ENCODE data around the gene RNF8. TPM values are rescaled to one million over a fixed set of nuclear protein-coding genes. Genes with fewer than 3 reads are reported as not detected.

RNF8 gene
- total RNA-seq, 1 experiment from 2014 or later: 35.9 TPM

GRCh38 chr6:37426058-37426944, 72.5 kb downstream of the RNF8 start:
- POLR2A ChIA-PET: no interaction called here
- H3K27ac Mint-ChIP-seq: no peak overlapping the region

GRCh38 chr6:37426945-37427510, 73.2 kb downstream of the RNF8 start:
- Mint-ChIP-seq H3K4me1 (no peaks in the 10 kb centered on the region; the same call in 1 of the 2 replicates), H3K9me3 (peaks cover 9% of the 10 kb centered on the region), H3K27ac (no peak overlapping the region), H3K4me3 (no peak overlapping the region), H3K36me3 (peaks cover 2% of the 10 kb centered on the region; the same call in 1 of the 2 replicates), H3K27me3 (ENCODE audit: low read depth) (peaks cover 12% of the 10 kb centered on the region)
- ATAC-seq (no peak), DNase-seq (ENCODE audit: low spot score) (no peak)
- CTCF ChIA-PET: no interaction called here
- POLR2A ChIA-PET: no interaction called here
- TF ChIP-seq FOXJ3 (CRISPR knock-in tag; IDR thresholded peaks at IDR 0.05; ENCODE audit: borderline replicate concordance) (no peak), ZSCAN18 (CRISPR knock-in tag; IDR thresholded peaks at IDR 0.05) (no peak), TP53 (CRISPR knock-in tag; IDR thresholded peaks at IDR 0.05) (no peak), CBFB (CRISPR knock-in tag; IDR thresholded peaks at IDR 0.05; ENCODE audit: low read depth) (no peak), E2F5 (CRISPR knock-in tag; IDR thresholded peaks at IDR 0.05) (no peak), IRF2 (CRISPR knock-in tag; IDR thresholded peaks at IDR 0.05; ENCODE audit: borderline replicate concordance, low read depth) (no peak)

More at GRCh38 chr6:37426058-37426944, 72.5 kb downstream of the RNF8 start:
- H3K36me3 Mint-ChIP-seq: peaks cover 2% of the 10 kb centered on the region; the same call in 1 of the 2 replicates
- no peaks in the 10 kb centered on the region for H3K4me1 Mint-ChIP-seq
- TF ChIP-seq NFATC4 (CRISPR knock-in tag; IDR thresholded peaks at IDR 0.05) (no peak), SMAD4 (CRISPR knock-in tag; IDR thresholded peaks at IDR 0.05) (no peak), GABPB1 (CRISPR knock-in tag; IDR thresholded peaks at IDR 0.05) (no peak), IRF2 (CRISPR knock-in tag; IDR thresholded peaks at IDR 0.05; ENCODE audit: borderline replicate concordance, low read depth) (no peak), SMAD3 (CRISPR knock-in tag; IDR thresholded peaks at IDR 0.05; ENCODE audit: borderline replicate concordance) (no peak), CBFB (CRISPR knock-in tag; IDR thresholded peaks at IDR 0.05; ENCODE audit: low read depth) (no peak), SOX15 (CRISPR knock-in tag; IDR thresholded peaks at IDR 0.05) (no peak), NFE2L1 (CRISPR knock-in tag; IDR thresholded peaks at IDR 0.05) (no peak), CREB1 (CRISPR knock-in tag; IDR thresholded peaks at IDR 0.05) (no peak), MYBL2 (CRISPR knock-in tag; IDR thresholded peaks at IDR 0.05) (no peak), ESRRA (CRISPR knock-in tag; IDR thresholded peaks at IDR 0.05; ENCODE audit: borderline replicate concordance) (no peak), ZBTB43 (CRISPR knock-in tag; IDR thresholded peaks at IDR 0.05) (no peak), ZNF416 (CRISPR knock-in tag; IDR thresholded peaks at IDR 0.05) (no peak), ZNF532 (CRISPR knock-in tag; IDR thresholded peaks at IDR 0.05; ENCODE audit: borderline replicate concordance) (no peak), ATF1 (CRISPR knock-in tag; IDR thresholded peaks at IDR 0.05) (no peak), ERG (CRISPR knock-in tag; IDR thresholded peaks at IDR 0.05) (no peak)
- peaks cover 12% of the 10 kb centered on the region for H3K27me3 Mint-ChIP-seq (ENCODE audit: low read depth)
- no peak for ATAC-seq
- CTCF ChIA-PET: no interaction called here
- peaks cover 9% of the 10 kb centered on the region for H3K9me3 Mint-ChIP-seq
- DNase-seq (ENCODE audit: low spot score): no peak
- no peak overlapping the region for H3K4me3 Mint-ChIP-seq

Data from WTC11 (cell line).